BLaER1 (cell line): ENCODE measurements around the gene LACTB.

Source experiments
- H3K27ac ChIP-seq: shearing (Covaris generic); formaldehyde crosslinking; 2 replicates; pipeline ENCODE4 v1.8.1; 2022
- H3K27me3 ChIP-seq: shearing (Covaris generic); formaldehyde crosslinking; 2 replicates; pipeline ENCODE4 v1.8.1; 2022
- H3K36me3 ChIP-seq: shearing (Covaris generic); formaldehyde crosslinking; 2 replicates; pipeline ENCODE4 v1.8.1; 2022
- H3K4me1 ChIP-seq: shearing (Covaris generic); formaldehyde crosslinking; 2 replicates; pipeline ENCODE4 v1.8.1; 2022
- H3K4me2 ChIP-seq: shearing (Covaris generic); formaldehyde crosslinking; 2 replicates; pipeline ENCODE4 v1.8.1; 2022
- H3K4me3 ChIP-seq: shearing (Covaris generic); formaldehyde crosslinking; 2 replicates; pipeline ENCODE4 v1.8.1; 2022
- H3K9ac ChIP-seq: shearing (Covaris generic); formaldehyde crosslinking; 2 replicates; pipeline ENCODE4 v1.8.1; 2022
- H3K9me3 ChIP-seq: shearing (Covaris generic); formaldehyde crosslinking; 2 replicates; pipeline ENCODE4 v1.8.1; 2022
- H4K20me1 ChIP-seq: shearing (Covaris generic); formaldehyde crosslinking; 2 replicates; pipeline ENCODE4 v1.8.1; 2022
- Cebpa-rat ChIP-seq: shearing (Covaris generic); IDR thresholded peaks from 2 replicates; pipeline ENCODE4 v1.8.1; 2022

The LACTB gene, protein sequence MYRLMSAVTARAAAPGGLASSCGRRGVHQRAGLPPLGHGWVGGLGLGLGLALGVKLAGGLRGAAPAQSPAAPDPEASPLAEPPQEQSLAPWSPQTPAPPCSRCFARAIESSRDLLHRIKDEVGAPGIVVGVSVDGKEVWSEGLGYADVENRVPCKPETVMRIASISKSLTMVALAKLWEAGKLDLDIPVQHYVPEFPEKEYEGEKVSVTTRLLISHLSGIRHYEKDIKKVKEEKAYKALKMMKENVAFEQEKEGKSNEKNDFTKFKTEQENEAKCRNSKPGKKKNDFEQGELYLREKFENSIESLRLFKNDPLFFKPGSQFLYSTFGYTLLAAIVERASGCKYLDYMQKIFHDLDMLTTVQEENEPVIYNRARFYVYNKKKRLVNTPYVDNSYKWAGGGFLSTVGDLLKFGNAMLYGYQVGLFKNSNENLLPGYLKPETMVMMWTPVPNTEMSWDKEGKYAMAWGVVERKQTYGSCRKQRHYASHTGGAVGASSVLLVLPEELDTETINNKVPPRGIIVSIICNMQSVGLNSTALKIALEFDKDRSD

DNA sequence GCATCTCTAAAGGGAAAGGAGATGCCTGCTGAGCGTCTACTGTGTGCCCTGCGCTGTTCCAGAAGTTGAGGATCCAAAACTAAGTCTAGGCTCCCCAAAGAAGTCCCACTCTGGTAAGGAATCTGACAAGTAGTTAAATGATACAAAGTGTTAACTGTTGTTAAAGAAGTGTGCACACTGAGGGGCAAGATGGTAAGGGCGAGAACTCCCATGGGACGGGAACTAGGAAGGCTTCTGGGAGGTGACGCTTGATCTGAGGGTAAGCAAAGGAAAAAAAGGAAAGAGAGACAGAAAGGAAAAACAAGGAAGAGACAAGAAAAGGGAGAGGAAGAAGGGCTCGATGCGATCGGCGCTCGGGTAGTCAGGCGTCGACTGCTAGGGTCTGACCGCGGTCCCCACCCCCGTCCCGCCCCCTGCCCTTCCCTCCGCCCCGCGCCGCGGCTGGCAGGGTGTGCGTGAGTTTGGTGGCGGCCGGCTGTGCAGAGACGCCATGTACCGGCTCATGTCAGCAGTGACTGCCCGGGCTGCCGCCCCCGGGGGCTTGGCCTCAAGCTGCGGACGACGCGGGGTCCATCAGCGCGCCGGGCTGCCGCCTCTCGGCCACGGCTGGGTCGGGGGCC lies at the start of gene LACTB:
Gene LACTB (plus strand): TSS at position 480 of the 620 bp plus-strand sequence. CDS start 11 bp downstream, at position 491.
- Histone ChIP-seq H3K9ac (peak within 1 kb of the TSS; percentile 77), H3K4me1 (peaks cover 20% of the 10 kb centered on the region), H3K27me3 (no peaks in the 10 kb centered on the region), H3K4me2 (peak within 1 kb of the TSS; percentile 77), H3K27ac (peak within 1 kb of the TSS; percentile 73), H3K9me3 (peaks cover 29% of the 10 kb centered on the region), H3K4me3 (peak within 1 kb of the TSS; percentile 88), H3K36me3 (no peaks in the 10 kb centered on the region), H4K20me1 (no peaks in the 10 kb centered on the region)
- TF ChIP-seq Cebpa-rat: no peak

DNA sequence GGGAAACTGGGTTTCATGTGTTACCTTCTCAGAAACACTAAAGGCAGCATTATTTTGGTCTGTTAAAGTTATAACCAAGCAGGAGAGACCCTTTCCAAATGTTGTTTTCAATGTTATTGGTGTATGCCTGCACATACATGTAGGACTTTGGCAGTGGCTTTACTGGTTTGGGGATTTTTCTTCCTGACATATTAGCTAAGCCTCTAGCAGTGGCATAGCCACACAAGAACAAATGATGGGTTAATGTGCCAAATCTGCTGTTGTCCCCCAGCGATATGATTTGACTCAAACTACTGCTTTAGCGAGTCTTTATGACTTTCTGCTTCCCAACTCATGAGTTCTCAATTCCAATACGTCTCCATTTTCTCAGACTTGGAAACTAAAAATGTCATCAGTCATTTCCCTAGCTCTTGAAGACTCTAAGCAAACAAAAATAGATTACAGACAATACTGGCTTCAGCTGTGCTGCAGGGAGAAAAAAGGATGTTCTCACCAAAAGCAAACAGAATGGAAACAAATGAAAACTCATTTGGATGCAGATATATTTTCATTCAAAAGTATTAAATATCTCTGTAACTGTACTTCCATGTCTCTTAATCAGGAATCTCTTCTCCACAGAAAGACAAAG lies 49.5 kb upstream of the LACTB start:
- no peaks in the 10 kb centered on the region for H3K36me3 ChIP-seq
- no peak overlapping the region for H3K9ac ChIP-seq
- no peak for TF ChIP-seq Cebpa-rat
- H4K20me1 ChIP-seq: no peaks in the 10 kb centered on the region
- H3K27ac ChIP-seq: no peak overlapping the region
- H3K4me1 ChIP-seq: peaks cover 7% of the 10 kb centered on the region; the same call in 1 of the 2 replicates
- H3K9me3 ChIP-seq: no peaks in the 10 kb centered on the region
- H3K4me3 ChIP-seq: no peak overlapping the region
- no peak overlapping the region for H3K4me2 ChIP-seq
- H3K27me3 ChIP-seq: no peaks in the 10 kb centered on the region

DNA sequence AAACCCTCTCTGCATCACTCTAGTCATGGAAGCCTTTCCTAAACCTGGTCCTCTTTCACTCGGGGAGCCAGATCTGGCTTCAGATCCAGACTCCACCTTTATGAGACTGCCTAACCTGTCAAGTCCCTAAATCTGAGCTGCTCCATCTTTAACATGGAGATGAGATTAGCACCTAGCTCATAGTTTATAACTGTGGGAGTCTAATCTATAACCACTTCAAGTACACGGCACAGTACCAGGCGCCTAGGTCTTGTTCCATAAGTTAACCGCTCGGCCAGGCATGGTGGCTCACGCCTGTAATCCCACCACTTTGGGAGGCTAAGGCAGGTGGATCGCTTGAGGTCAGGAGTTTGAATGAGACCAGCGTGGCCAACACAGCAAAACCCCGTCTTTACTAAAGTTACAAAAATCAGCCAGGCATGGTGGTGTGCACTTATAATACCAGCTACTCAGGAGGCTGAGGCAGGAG lies 48.8 kb upstream of the LACTB start:
- no peaks in the 10 kb centered on the region for H3K36me3 ChIP-seq
- no peak overlapping the region for H3K27ac ChIP-seq
- H3K9me3 ChIP-seq: no peaks in the 10 kb centered on the region
- TF ChIP-seq Cebpa-rat: no peak
- no peak overlapping the region for H3K4me2 ChIP-seq
- H4K20me1 ChIP-seq: no peaks in the 10 kb centered on the region
- no peak overlapping the region for H3K9ac ChIP-seq
- H3K4me3 ChIP-seq: no peak overlapping the region
- H3K4me1 ChIP-seq: peaks cover 7% of the 10 kb centered on the region; the same call in 1 of the 2 replicates
- no peaks in the 10 kb centered on the region for H3K27me3 ChIP-seq

DNA sequence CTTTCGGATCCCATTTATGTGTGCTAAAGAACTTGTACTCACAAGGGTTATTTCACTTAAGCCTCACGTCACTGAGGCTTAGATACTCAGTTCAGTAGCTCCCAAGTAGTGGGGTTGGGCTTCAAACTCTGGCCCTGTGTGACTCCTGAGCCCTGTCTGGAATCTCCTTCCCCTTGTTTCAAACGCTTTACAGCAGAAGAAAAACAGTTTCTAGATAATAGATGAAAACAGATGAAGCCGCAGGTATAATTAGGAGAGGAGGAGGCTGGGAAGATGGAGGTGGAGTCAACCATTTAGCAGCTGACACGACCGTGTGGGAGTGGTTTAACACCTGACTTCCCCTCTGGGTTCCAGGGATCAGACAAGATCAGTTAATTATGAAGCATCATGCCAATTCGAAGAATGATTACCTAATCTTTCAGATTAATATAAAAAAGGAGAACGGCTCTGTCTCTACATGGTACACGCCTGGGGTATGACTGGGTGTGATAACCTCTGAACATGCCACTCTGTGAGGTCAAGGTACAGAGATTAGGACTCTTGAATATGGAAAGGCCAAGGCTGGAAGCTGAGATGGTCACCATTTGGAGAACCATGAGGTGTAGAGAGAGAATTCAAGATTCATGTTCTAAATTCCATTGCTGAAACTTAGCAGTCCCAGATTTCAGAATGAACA lies 48.0 kb upstream of the LACTB start:
- H3K4me2 ChIP-seq: no peak overlapping the region
- H4K20me1 ChIP-seq: no peaks in the 10 kb centered on the region
- H3K27me3 ChIP-seq: no peaks in the 10 kb centered on the region
- H3K4me1 ChIP-seq: no peaks in the 10 kb centered on the region
- no peaks in the 10 kb centered on the region for H3K9me3 ChIP-seq
- no peak overlapping the region for H3K4me3 ChIP-seq
- no peak for TF ChIP-seq Cebpa-rat
- no peaks in the 10 kb centered on the region for H3K36me3 ChIP-seq
- H3K9ac ChIP-seq: no peak overlapping the region
- H3K27ac ChIP-seq: no peak overlapping the region

DNA sequence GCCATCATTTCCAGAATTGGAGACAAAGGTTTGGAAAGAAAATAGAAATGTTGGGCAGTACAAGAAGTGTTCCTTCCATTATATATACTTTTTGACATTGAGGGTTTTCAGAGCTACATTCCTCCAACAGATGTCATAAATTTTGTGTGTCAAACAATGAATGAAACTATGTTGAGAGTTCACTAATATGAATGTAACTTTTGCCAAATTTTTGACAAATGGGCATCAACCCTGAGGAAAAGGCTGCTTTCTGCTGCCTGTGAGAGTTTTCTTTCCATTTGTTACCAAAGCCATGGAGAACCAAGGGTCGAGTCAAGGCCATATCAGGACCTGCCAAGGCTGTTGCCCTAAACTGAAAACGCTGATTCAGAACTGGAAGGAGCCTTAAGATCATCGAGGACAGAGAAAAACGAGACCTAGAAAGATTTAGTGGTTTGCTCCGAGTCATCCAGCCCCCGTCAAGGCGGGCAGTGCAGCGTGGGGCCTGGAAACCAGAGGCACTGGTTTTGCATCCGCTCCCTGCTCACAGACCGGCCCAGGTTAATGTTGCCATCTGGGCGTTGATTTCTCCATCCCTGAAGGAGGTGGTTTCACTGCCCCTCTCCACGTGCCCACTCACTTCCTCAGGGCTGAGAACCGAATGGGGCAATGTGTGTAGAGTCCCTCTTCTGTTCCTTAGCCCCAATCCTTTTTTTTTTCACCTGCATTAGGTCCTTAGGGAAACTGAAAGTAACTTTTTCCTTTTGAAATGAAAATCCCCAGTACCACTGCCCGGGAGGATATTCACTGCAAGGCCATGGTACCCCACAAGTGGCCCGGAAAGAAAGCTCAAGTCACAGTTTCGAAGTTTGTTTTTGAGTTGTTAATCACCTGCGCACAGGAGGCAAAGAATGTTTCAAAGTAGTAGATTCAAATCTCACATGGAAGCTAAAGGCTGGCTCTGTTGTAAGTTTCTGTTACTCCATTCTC lies 46.4 kb upstream of the LACTB start:
- no peaks in the 10 kb centered on the region for H4K20me1 ChIP-seq
- no peak overlapping the region for H3K27ac ChIP-seq
- no peak for TF ChIP-seq Cebpa-rat
- no peaks in the 10 kb centered on the region for H3K9me3 ChIP-seq
- no peaks in the 10 kb centered on the region for H3K36me3 ChIP-seq
- H3K4me3 ChIP-seq: no peak overlapping the region
- H3K4me2 ChIP-seq: no peak overlapping the region
- H3K4me1 ChIP-seq: no peaks in the 10 kb centered on the region
- H3K9ac ChIP-seq: no peak overlapping the region
- no peaks in the 10 kb centered on the region for H3K27me3 ChIP-seq

DNA sequence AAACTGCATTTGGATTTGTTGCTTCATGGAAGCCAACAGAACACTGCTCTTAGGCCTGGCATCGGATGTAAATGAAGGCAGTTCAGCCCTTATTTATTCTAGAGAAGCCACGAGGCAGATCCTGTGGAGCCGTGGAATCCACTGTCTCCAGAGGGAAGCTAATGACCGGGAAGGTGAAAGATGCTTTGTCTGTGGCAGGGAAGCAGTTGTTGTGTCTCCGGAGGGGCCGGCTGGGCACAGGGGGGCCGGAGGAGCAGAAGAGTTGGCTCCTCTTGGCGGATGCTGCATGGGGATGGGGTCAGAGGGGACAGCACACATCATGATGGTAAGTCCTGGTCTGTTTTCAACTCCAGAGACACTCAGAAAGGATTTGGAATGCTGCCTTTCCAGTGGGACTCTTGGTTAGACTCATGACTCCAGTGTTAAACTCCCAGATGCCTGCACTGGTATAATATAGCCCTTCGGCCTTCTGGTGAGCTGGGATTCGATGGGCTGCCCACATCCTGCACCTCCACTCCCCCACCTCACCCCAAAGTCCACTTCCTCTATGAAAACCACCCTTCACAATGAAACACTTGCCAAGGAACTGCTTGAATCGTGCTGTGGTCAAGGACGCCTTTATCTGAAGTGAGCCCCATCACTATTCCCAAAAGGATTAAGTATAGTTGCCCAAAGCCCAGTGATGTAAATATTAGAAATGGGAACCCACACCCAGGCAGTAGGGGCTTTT lies 45.5 kb upstream of the LACTB start:
- Histone ChIP-seq H3K27me3 (no peaks in the 10 kb centered on the region), H3K27ac (no peak overlapping the region), H4K20me1 (no peaks in the 10 kb centered on the region), H3K4me1 (no peaks in the 10 kb centered on the region), H3K4me3 (no peak overlapping the region), H3K9me3 (no peaks in the 10 kb centered on the region), H3K9ac (no peak overlapping the region), H3K36me3 (no peaks in the 10 kb centered on the region), H3K4me2 (no peak overlapping the region)
- TF ChIP-seq Cebpa-rat: no peak

DNA sequence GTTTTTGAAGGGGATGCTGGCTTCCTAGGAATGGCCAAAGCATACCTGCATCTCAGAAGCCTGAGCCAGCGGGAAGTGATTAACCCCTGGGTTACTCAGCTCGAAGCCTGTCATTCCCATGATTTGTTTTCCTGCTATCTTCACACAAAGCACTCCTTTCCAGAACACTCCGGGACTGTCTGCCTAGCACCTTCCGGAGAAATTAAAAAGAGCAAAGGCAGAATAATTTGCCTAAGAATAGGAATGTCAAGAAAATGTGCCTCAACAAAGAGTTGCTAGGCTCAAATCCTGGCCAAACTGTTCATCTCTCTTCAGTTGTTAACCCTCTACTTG lies 45.0 kb upstream of the LACTB start:
- no peaks in the 10 kb centered on the region for H4K20me1 ChIP-seq
- H3K4me2 ChIP-seq: no peak overlapping the region
- no peaks in the 10 kb centered on the region for H3K27me3 ChIP-seq
- TF ChIP-seq Cebpa-rat: no peak
- no peaks in the 10 kb centered on the region for H3K36me3 ChIP-seq
- no peak overlapping the region for H3K9ac ChIP-seq
- H3K27ac ChIP-seq: no peak overlapping the region
- H3K9me3 ChIP-seq: no peaks in the 10 kb centered on the region
- H3K4me3 ChIP-seq: no peak overlapping the region
- H3K4me1 ChIP-seq: no peaks in the 10 kb centered on the region

DNA sequence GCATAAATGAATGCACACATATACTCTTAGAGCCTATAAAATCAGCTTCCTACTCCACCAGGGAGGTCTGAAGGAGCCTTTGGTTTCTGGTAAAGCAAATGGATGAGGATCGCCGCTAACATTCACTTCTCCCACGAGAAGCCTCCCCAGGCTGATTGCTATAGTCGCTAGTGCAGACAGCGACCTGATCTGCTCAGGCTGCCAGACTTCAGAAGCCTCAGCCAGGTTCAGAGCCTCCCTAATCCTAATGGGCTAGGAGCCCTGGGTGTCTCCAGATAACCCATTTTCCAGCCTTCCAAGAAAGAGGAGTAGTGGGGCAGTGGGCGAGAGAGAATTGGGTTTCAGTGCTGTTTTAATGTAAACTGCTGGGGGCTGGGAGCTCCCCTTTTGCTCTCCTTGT lies 43.7 kb upstream of the LACTB start:
- no peaks in the 10 kb centered on the region for H3K36me3 ChIP-seq
- no peaks in the 10 kb centered on the region for H3K27me3 ChIP-seq
- no peaks in the 10 kb centered on the region for H4K20me1 ChIP-seq
- TF ChIP-seq Cebpa-rat: no peak
- no peak overlapping the region for H3K9ac ChIP-seq
- no peaks in the 10 kb centered on the region for H3K4me1 ChIP-seq
- H3K9me3 ChIP-seq: no peaks in the 10 kb centered on the region
- H3K27ac ChIP-seq: no peak overlapping the region
- no peak overlapping the region for H3K4me2 ChIP-seq
- no peak overlapping the region for H3K4me3 ChIP-seq
